HPDE6-E6E7 (cell line): Measurements from ENCODE around the gene TPRN.

Experiments used
- DNase-seq: peaks from one replicate; pipeline ENCODE4 v3.0.0; 2011; ENCODE audit warnings: missing footprints; ENCODE audit errors: extremely low spot score

TPRN gene

GRCh38 chr9:137161558-137162486 is 38.7 kb downstream of the TPRN start:
- no peak for DNase-seq

- DNase-seq, result no peak
Observed at GRCh38 chr9:137160716-137161557, 39.6 kb downstream of the TPRN start.

- no peak for DNase-seq
Observed at GRCh38 chr9:137160054-137160425, 40.5 kb downstream of the TPRN start.

- DNase-seq, result no peak
Observed at GRCh38 chr9:137159105-137160053, 41.2 kb downstream of the TPRN start.

GRCh38 chr9:137158625-137159024 is 41.9 kb downstream of the TPRN start:
- DNase-seq, result no peak

- no peak for DNase-seq
Observed at GRCh38 chr9:137157618-137158415, 42.7 kb downstream of the TPRN start.

- DNase-seq, result no peak
Observed at GRCh38 chr9:137156567-137157375, 43.8 kb downstream of the TPRN start.

- no peak for DNase-seq
Observed at GRCh38 chr9:137152844-137153405, 47.6 kb downstream of the TPRN start.

GRCh38 chr9:137150617-137151457 is 49.7 kb downstream of the TPRN start:
- no peak for DNase-seq

GRCh38 chr9:137149942-137150616 is 50.5 kb downstream of the TPRN start:
- no peak for DNase-seq

GRCh38 chr9:137149363-137149762 is 51.2 kb downstream of the TPRN start:
- DNase-seq, result no peak

- no peak for DNase-seq
Observed at GRCh38 chr9:137148661-137149060, 51.9 kb downstream of the TPRN start.

- DNase-seq, result no peak
Observed at GRCh38 chr9:137148242-137148641, 52.3 kb downstream of the TPRN start.

- DNase-seq, result no peak
Observed at GRCh38 chr9:137147793-137148160, 52.8 kb downstream of the TPRN start.

GRCh38 chr9:137147091-137147792 is 53.3 kb downstream of the TPRN start:
- no peak for DNase-seq

GRCh38 chr9:137146527-137146918 is 54.0 kb downstream of the TPRN start:
- DNase-seq, result no peak

GRCh38 chr9:137145731-137146526 is 54.6 kb downstream of the TPRN start:
- DNase-seq, result no peak
